TTC549 (cell line): ENCODE data around the gene PSMF1.

ENCODE experiments used
- FAIRE-seq: peaks from 2 replicates; lab custom pipeline; 2012; peaks lifted over from hg19 to GRCh38; lab: Jason Lieb, UNC

The PSMF1 gene

DNA sequence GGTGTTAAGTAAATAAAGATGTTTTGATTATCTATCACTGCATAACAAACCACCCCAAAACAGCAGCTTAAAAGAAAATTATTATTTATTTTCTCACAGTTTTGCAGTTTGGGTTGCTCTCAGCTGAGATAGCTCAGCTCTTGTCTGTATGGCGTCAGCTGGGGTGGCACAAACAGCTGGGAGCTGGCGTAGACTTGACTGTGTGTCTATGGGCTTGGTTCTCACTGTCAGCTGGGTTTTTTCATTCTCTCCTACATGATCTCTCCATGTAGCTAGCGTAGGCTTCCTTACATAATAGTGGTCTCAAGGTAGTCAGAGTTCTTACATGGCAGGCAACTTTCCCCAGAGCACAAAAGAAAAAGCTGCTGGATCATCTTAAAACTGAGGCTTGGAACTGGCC is 72.9 kb downstream of the PSMF1 start:
- FAIRE-seq = no peak

GRCh38 chr20:1195226-1195625 is 76.8 kb downstream of the PSMF1 start:
- FAIRE-seq = no peak

DNA sequence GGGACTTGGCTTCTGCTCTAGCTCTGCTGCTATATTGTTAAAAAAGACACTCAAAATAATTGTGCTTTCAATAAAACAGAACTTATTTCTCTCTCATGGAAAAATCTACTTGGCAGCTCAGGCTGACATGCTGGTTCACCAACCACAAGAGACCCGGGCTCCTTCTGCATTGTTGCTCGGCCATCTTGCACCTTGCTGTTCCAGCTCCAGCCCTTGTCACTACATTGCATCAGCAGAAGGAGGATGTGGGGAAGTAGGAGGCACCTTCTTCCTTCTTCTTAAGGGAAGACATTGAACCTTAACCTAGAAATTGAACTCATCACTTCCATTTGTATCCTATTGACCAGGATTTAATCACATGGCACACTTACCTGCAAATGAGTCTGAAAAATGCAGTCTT is 78.2 kb downstream of the PSMF1 start:
- FAIRE-seq = no peak

GRCh38 chr20:1197801-1198200 is 79.4 kb downstream of the PSMF1 start:
- no peak for FAIRE-seq

GRCh38 chr20:1198751-1199150 is 80.3 kb downstream of the PSMF1 start:
- no peak for FAIRE-seq

DNA sequence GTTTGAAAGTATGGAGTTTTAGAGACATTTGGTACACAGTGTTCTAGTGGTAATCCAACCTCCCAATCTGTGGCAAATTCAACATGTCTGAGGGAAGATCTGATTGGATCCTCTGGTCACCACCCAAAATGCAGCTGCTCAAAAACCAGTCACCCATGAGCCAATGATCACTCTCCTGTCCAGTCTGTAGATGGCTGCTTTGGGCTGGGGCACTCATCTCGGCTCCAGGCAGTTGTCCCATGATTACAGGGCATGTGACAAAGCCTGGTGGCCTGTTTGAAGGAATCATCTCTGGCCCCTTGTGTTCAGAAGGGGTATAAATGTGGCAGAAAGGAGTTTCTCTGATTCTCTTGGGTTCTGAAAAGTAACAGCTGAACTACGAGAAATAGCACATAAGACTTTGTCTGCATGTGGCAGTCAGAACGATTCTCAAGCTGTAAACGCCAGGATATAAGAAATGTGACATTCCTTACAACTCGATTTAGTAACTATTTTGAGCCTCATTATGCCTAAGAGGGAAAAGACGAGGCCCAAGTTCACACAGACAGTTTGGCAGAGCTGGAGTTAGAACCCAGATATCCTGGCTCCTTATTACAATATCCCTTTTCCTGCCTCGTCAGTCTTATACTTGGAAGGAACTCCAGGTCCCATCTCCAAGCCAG is 80.9 kb downstream of the PSMF1 start:
- FAIRE-seq = no peak

- FAIRE-seq = no peak
Observed at GRCh38 chr20:1199964-1200363, 81.6 kb downstream of the PSMF1 start.

- no peak for FAIRE-seq
Observed at GRCh38 chr20:1202762-1203504, 84.5 kb downstream of the PSMF1 start, which contains the start of gene C20orf202. Gene C20orf202, plus strand, starts transcription at chr20:1203454. Its CDS starts 132 bp downstream, at chr20:1203586.

DNA sequence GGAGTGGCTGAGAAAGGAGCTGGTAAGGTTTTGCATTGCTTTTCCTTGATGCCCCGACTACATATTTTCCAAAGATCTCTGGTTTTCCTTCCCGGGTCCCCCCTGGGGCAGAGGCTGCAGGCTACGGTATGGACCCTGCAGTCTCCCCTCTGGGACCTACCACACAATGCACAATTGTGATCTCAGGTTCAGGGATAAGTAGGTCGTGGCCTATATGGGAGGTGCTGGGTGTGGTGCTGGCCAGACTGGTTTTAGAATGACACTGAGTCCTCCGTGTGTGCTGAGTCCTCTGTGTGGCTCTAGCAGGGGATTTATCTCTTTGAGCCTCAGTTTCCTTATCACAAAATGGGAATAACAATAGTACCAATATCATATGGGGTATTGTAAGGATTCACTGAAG is 85.2 kb downstream of the PSMF1 start:
- no peak for FAIRE-seq

DNA sequence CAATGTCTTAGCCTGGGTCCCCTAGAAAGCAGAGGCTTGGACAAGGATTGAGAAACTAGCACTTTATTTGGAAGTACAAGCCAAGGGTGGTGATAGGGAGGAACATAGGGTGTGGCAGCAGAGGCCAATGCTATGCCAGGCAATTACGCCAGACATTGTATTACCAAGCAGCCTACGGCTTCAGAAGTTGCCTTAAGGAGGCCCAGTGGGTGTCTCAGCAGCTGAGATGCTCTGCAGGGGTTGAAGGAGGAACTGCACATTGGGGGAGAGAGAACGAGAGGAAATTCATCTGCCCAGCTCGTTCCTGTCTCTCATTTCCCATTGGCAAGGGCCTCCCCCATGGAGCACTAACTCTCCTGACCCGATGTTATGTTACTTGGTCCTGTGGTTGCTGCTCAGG is 85.7 kb downstream of the PSMF1 start:
- FAIRE-seq = no peak

- FAIRE-seq = no peak
Observed at GRCh38 chr20:1204576-1204975, 86.2 kb downstream of the PSMF1 start.

GRCh38 chr20:1205802-1206201 is 87.4 kb downstream of the PSMF1 start:
- FAIRE-seq = no peak

DNA sequence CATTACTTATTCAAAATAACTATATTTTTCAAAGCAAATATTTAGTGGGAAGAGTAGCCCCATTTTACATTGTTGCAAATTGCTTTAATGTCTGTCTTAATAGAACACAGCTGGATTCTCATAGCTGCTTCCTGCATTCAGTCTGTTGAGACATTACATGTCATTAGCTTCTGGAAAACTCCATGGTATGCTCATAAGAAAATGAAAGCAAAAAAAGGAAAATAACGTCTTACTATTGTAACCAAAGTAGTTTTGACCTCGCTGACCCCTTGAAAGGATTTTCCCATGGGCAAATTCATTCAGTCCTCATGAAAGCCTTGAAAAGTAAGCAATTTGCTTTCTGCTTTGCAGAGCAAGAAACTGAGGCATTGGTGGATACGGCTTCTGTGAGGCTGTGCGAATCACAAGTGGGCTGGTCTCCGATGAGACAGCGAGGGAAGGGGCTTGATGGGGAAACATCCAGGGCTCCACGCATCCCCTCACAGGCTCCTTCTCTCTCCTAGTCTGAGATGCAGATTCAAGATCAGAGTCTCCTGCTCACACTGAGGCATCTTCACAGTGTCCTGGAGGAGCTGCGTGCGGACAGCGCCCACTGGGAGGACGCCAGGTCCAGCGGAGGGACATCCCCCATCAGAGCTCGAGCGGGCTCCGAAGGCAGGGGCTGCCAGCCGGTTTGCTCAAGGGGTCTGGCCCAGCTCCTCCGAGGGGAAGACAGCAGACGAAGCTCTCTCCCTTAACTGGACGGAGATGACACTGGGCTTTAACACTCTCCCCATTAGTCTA is 88.2 kb downstream of the PSMF1 start:
- no peak for FAIRE-seq

DNA sequence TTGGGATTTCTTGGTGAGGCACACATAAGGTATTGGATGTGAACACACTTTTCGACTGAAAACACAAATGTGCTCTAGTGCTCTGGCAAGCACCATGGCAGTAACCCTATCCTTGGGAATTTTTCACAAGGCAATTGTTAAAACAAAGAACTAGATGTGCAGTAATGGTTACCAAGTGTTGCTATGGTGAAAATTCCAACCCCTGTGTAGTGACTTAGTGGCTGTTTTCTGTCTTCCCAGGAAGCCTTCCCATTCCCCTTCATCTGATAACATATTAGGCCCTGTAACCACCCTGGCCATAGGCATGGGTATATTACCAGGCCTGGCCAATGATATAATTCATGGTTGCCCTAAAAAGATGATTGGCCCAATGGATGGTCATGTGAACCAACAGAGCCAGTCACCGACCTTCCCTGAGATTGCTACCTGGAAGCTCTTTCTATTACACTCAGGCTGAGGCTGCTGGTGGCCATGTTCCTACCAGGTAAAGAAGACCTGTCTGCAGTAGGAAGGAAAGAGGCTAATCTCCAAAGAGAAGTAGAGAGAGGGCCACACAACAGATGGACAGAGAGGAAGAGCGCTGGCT is 89.0 kb downstream of the PSMF1 start:
- no peak for FAIRE-seq

GRCh38 chr20:1209447-1210387 is 91.3 kb downstream of the PSMF1 start:
- FAIRE-seq = no peak

- no peak for FAIRE-seq
Observed at GRCh38 chr20:1210501-1210900, 92.1 kb downstream of the PSMF1 start.

DNA sequence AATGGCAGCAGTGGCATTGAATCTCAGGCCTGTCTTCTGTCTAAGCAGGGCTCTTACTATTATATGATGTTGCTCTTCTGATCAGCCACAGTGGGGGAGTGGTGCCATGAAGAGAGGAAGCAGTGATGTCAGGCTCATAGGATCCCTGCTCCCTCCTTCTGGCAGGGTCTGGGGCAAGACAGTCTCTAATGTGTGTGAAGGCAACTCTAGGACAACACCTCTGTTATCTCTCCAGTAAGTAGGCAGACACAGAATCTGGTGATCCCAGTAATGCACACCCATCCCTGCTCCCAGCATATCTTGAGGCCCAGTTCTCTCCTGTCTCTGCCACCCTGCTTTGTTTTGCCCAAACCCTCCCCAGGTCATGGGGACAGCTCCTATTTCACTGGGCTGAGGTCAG is 93.6 kb downstream of the PSMF1 start:
- no peak for FAIRE-seq

- no peak for FAIRE-seq
Observed at GRCh38 chr20:1212607-1213396, 94.4 kb downstream of the PSMF1 start.

DNA sequence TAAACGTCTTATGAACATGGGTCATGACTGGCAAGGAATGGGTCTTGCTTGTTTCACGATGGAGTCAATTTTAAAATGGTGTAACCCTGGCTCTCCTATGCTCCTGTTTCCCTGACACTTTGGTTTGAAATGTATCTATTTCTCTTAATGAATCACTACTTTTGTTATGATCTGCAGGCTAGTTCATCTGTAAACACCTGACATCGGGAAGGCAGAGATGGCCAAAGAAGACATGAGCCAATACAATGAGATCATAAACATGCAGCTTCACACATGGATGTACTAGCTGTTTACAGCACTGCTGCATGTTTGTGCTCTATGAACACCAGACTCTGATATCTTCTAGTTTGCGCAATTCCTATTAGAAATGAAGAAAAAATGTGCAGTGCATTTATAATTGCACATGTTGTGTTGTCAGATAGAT is 96.4 kb downstream of the PSMF1 start:
- FAIRE-seq = no peak

- no peak for FAIRE-seq
Observed at GRCh38 chr20:1215386-1216170, 97.2 kb downstream of the PSMF1 start.
